ENCODE data around the gene RHBDL2. TPM values are rescaled to one million over a fixed set of nuclear protein-coding genes. Genes with fewer than 3 reads are reported as not detected.

The RHBDL2 gene
- total and polyA plus RNA-seq, 2 donors (not counting 1 experiment from before 2014, with no cell fraction given), result 1.2 to 1.5 TPM

DNA sequence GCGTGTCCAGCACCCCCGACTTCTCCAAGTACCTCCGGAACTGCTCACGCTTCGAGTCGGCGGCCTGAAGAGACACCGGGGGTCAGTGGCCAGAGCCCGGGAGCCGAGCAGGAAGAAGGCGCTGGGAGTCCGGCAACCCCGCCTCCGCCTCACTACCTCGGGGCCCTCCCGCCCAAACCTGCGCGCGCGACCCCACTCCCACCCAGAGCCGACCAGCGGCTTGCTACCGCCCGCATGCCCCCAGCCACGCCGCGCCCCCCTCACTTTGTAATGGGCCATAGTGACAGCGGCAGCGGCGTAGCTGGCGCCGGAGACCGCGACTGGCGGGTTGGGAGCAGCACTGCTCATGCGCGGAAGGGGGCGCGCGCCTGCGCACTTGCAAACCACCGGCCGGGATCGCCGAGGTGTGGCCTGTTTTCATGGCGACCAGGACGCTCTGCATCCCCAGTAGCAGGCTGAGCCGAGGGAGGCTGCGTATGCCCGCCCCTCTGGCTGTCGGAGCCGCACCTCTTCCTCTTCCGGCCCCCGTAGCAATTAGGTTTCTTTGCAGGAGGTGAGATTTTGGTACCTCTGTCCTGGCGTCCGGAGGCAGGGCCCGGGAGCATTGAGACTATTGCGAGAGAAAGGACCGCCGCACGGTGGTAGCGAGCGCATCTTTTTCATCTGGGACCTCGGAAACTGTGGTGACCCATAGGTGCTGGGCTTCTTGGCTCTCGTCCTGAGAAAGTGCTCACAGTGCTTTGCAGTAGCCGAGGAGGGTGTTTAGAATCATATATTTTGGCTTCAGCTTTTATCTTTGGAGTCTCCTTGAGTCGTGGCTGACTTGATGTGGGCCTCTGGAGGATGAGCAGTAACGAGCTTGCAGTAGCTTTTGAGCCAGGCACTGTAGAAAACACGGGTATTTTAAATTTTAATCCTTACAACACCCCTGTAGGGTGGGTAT, 68.3 kb downstream of the RHBDL2 start, which contains the start of gene MYCBP:
Gene MYCBP (minus strand): TSS at position 322 of the 943 bp plus-strand sequence. CDS start 43 bp downstream, at position 279.
- Histone ChIP-seq H3K79me2 (ENCODE audit: control insufficient read depth, insufficient read depth, low read length) (peaks cover 10% of the 10 kb centered on the region), H3K4me3 (replicated peaks in 1 of 4; ENCODE audit: control extremely low read depth in 1 of 4, insufficient read depth in 1 of 4, low read depth in 3 of 4, low read length in 4 of 4) (peak within 1 kb of the TSS; percentile 65 to 94 (median 82))

GRCh38 chr1:38872401-38873026, 69.1 kb downstream of the RHBDL2 start:
- Histone ChIP-seq H3K9ac (ENCODE audit: insufficient read depth, low read length) (peak overlapping the region; percentile 62), H3K4me1 (ENCODE audit: control insufficient read depth, extremely low read depth, insufficient read depth, low read length) (peaks cover 5% of the 10 kb centered on the region), H3K79me2 (ENCODE audit: control insufficient read depth, insufficient read depth, low read length) (peaks cover 10% of the 10 kb centered on the region), H3K27ac (ENCODE audit: insufficient read depth, low read length) (peak overlapping the region; percentile 11), H3K36me3 (ENCODE audit: control insufficient read depth, insufficient read depth, low read length) (no peaks in the 10 kb centered on the region), H3K9me3 (ENCODE audit: control insufficient read depth, insufficient read depth, low read depth, low read length) (no peaks in the 10 kb centered on the region), H2AFZ (ENCODE audit: low read length) (peak overlapping the region; percentile 38), H3K4me2 (ENCODE audit: extremely low read depth, insufficient read depth, low read length) (peak overlapping the region; percentile 91), H3K4me3 (replicated peaks in 1 of 4; ENCODE audit: control extremely low read depth in 1 of 4, insufficient read depth in 1 of 4, low read depth in 3 of 4, low read length in 4 of 4) (peak overlapping the region; percentile 49 to 94 (median 70)), H3K27me3 (ENCODE audit: control insufficient read depth, insufficient read depth, low read length) (no peaks in the 10 kb centered on the region), H4K20me1 (ENCODE audit: control insufficient read depth, extremely low read depth, insufficient read depth, low read length) (no peaks in the 10 kb centered on the region)
- DNase-seq (ENCODE audit: low read depth in 2 of 2), result peak; percentile 25 to 27
- TF ChIP-seq, protein P1, sequence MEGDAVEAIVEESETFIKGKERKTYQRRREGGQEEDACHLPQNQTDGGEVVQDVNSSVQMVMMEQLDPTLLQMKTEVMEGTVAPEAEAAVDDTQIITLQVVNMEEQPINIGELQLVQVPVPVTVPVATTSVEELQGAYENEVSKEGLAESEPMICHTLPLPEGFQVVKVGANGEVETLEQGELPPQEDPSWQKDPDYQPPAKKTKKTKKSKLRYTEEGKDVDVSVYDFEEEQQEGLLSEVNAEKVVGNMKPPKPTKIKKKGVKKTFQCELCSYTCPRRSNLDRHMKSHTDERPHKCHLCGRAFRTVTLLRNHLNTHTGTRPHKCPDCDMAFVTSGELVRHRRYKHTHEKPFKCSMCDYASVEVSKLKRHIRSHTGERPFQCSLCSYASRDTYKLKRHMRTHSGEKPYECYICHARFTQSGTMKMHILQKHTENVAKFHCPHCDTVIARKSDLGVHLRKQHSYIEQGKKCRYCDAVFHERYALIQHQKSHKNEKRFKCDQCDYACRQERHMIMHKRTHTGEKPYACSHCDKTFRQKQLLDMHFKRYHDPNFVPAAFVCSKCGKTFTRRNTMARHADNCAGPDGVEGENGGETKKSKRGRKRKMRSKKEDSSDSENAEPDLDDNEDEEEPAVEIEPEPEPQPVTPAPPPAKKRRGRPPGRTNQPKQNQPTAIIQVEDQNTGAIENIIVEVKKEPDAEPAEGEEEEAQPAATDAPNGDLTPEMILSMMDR (conservative IDR thresholded peaks at IDR 0.05 in 1 of 2, IDR thresholded peaks at IDR 0.05 in 1 of 2; ENCODE audit: low read depth in 1 of 2, low read length in 2 of 2), result no peak
- no peak for TF ChIP-seq EZH2 (IDR thresholded peaks at IDR 0.05; ENCODE audit: low read length, missing control alignments)

More for the DNA sequence above, 68.3 kb downstream of the RHBDL2 start, which contains the start of gene MYCBP:
- no peaks in the 10 kb centered on the region for H3K27me3 ChIP-seq (ENCODE audit: control insufficient read depth, insufficient read depth, low read length)
- H3K4me2 ChIP-seq (ENCODE audit: extremely low read depth, insufficient read depth, low read length), result peak within 1 kb of the TSS; percentile 91
- H3K36me3 ChIP-seq (ENCODE audit: control insufficient read depth, insufficient read depth, low read length), result no peaks in the 10 kb centered on the region
- peak; percentile 92 to 95 for DNase-seq (ENCODE audit: low read depth in 2 of 2)
- peak within 1 kb of the TSS; percentile 63 for H3K9ac ChIP-seq (ENCODE audit: insufficient read depth, low read length)
- H4K20me1 ChIP-seq (ENCODE audit: control insufficient read depth, extremely low read depth, insufficient read depth, low read length), result no peaks in the 10 kb centered on the region
- no peaks in the 10 kb centered on the region for H3K9me3 ChIP-seq (ENCODE audit: control insufficient read depth, insufficient read depth, low read depth, low read length)
- H3K27ac ChIP-seq (ENCODE audit: insufficient read depth, low read length), result peak within 1 kb of the TSS; percentile 34
- peak within 1 kb of the TSS; percentile 93 for H2AFZ ChIP-seq (ENCODE audit: low read length)
- peaks cover 5% of the 10 kb centered on the region for H3K4me1 ChIP-seq (ENCODE audit: control insufficient read depth, extremely low read depth, insufficient read depth, low read length)
- TF ChIP-seq EZH2 (IDR thresholded peaks at IDR 0.05; ENCODE audit: low read length, missing control alignments), result no peak
- TF ChIP-seq, protein P1 (conservative IDR thresholded peaks at IDR 0.05 in 1 of 2, IDR thresholded peaks at IDR 0.05 in 1 of 2; ENCODE audit: low read depth in 1 of 2, low read length in 2 of 2), result peak in 1 of 2 donors; percentile 4

DNA sequence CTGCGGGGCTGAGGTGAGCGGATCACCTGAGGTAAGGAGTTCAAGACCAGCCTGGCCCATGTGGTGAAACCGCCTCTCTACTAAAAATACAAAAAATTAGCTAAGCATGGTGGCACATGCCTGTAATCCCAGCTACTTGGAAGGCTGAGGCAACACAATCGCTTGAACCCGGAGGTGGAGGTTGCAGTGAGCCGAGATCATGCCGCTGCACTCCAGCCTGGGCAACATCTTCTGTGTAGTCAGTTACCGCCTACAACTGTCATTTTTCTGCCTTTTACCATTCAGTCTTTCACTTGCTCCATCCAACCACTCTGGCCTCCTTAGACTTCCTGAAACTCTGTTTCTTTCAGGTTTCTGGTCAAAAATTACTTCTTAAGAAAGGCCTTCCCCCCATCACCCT, 70.6 kb downstream of the RHBDL2 start:
- Histone ChIP-seq H2AFZ (ENCODE audit: low read length) (no peak overlapping the region), H3K79me2 (ENCODE audit: control insufficient read depth, insufficient read depth, low read length) (peaks cover 10% of the 10 kb centered on the region), H3K4me1 (ENCODE audit: control insufficient read depth, extremely low read depth, insufficient read depth, low read length) (peaks cover 5% of the 10 kb centered on the region), H4K20me1 (ENCODE audit: control insufficient read depth, extremely low read depth, insufficient read depth, low read length) (no peaks in the 10 kb centered on the region), H3K4me3 (replicated peaks in 1 of 4; ENCODE audit: control extremely low read depth in 1 of 4, insufficient read depth in 1 of 4, low read depth in 3 of 4, low read length in 4 of 4) (no peak overlapping the region), H3K27me3 (ENCODE audit: control insufficient read depth, insufficient read depth, low read length) (no peaks in the 10 kb centered on the region), H3K36me3 (ENCODE audit: control insufficient read depth, insufficient read depth, low read length) (no peaks in the 10 kb centered on the region), H3K9ac (ENCODE audit: insufficient read depth, low read length) (no peak overlapping the region), H3K27ac (ENCODE audit: insufficient read depth, low read length) (no peak overlapping the region), H3K4me2 (ENCODE audit: extremely low read depth, insufficient read depth, low read length) (no peak overlapping the region), H3K9me3 (ENCODE audit: control insufficient read depth, insufficient read depth, low read depth, low read length) (no peaks in the 10 kb centered on the region)
- TF ChIP-seq, protein P1 (conservative IDR thresholded peaks at IDR 0.05 in 1 of 2, IDR thresholded peaks at IDR 0.05 in 1 of 2; ENCODE audit: low read depth in 1 of 2, low read length in 2 of 2), result no peak
- TF ChIP-seq EZH2 (IDR thresholded peaks at IDR 0.05; ENCODE audit: low read length, missing control alignments), result no peak
- no peak for DNase-seq (ENCODE audit: low read depth in 2 of 2)
